GM20000 (cell line): Measurements from ENCODE around the gene HOXD13.

Experiments used
- DNase-seq: peaks from one replicate; pipeline ENCODE4 v3.0.0; 2012; ENCODE audit warnings: low spot score
- CTCF ChIP-seq: IDR thresholded peaks from 2 replicates; pipeline ENCODE4 v1.5.1; 2012; ENCODE audit warnings: mild to moderate bottlenecking, control low read depth; ENCODE audit errors: extremely low read depth, missing control alignments

The HOXD13 gene

GRCh38 chr2:176081837-176082524, 10.5 kb upstream of the HOXD13 start:
- no peak for DNase-seq
- no peak for TF ChIP-seq CTCF

- DNase-seq: no peak
These were observed 10.0 kb upstream of the HOXD13 start for GRCh38 chr2:176082525-176082823.

DNA sequence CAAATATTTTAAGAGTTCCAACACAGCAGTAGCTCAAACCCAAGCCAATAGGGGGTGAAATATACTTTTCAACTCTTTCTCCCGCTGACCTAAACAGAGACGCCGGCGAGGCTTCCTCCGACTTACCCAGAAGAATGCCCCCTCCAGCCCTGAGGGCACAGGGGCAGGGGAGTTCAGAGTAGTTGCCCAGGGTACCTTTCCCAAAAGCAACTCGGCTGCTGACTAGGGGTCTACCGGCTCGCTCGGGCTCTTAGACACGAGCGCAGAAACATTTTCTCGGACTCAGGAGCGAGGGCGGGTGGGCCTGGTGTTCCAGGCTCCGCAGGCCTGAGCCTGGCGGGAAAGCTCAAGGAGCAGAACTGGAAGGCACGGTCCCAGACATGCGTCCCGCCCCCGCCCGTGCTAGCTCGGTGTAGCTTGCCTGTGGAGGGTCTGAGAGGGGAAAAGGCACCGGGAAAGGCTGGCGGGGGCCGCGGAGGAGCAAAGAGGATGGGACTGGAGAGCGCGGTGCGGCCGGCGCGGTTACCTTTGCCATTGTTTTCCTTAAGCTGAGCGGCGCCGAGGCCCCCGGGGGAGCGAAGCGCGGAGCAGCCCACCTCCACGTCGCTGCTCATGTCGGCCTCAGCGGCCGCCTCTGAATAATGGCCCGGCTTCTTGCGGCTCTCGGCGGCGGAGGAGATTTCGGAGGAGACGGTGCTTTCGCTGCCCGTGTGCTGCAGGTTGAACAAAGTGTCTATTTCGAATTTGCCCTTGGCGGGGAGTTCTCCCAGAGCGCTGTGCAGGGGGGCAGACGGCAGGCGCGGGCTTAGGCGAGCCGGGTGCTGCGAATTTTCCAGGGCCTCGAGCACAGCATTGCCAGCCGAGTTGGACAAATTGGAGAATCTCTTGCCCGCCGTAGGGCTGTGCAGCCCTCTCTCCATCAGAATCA, 9.4 kb upstream of the HOXD13 start:
- DNase-seq: no peak
- TF ChIP-seq CTCF: no peak

More at GRCh38 chr2:176082525-176082823, 10.0 kb upstream of the HOXD13 start:
- no peak for TF ChIP-seq CTCF

DNA sequence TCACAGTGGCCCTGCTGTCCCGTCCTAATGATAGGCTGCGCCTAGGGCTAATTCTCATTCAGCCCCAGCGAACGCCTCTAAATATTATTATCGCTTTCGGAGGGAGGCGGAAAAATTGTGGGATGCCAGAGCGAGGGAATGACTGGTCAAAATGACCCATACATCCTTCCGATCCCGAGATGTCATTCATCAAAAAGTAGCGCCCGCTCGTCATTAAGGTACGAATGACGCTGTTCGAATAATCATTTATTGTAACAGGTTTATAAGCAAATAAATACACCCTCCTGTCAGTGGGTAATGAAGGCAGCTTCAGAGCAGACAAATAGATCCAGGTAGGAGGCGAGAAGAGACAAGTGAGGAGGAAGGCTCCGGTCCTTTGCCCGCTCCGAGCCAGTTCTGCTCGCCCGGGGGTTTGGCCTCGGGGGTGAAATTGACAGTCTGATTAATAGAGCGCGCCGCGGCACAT, 8.7 kb upstream of the HOXD13 start, which contains the start of gene EVX2:
Gene EVX2 (minus strand): TSS at position 167 of the 466 bp plus-strand sequence. CDS start 186 bp downstream, outside the sequence.
- TF ChIP-seq CTCF: no peak
- DNase-seq: no peak

DNA sequence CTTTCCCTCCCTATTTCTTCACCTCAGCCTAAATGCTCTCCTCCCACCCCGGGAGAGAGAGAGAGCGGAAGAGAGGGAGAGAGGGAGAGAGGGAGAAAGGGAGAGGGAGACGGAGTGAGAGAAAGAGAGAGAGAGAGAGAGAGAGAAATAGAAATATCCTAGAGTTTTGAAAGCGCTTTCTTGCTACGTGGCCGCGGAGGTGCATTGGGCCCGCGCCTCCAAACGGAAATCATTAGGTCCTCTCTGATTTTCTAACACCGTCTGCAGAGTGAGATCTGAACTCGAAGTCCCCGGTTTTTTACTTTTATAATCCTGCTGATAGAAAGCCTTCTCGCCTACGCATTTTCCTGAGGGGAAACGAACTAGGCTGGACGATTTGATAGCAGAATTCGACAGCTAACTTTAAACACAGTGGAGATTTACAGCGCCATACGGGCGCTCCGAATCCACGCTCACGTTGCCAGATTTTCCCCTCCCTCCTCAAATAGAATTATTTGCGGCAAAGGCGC, 7.9 kb upstream of the HOXD13 start:
- TF ChIP-seq CTCF: no peak
- no peak for DNase-seq

- TF ChIP-seq CTCF: no peak
- DNase-seq: no peak
These were observed 7.3 kb upstream of the HOXD13 start for GRCh38 chr2:176085120-176085788.
